A549 (cell line): ENCODE measurements around the gene ZNF578.

Experiments
- EP300 ChIP-seq, 2 experiments: fragments of >200 bp; sonication (Bioruptor Twin); formaldehyde crosslinking; IDR thresholded peaks; 2 replicates in 1 of 2; 3 replicates in 1 of 2; pipeline ENCODE4 v1.6.1; 2016 to 2017
- MAZ ChIP-seq: fragments of 150-350 bp; IDR thresholded peaks from 2 replicates; pipeline ENCODE4 v1.6.1; 2014; ENCODE audit warnings: antibody characterized with exemption, low read depth, low read length, borderline replicate concordance
- NR3C1 ChIP-seq: fragments of >200 bp; sonication (Bioruptor Twin); formaldehyde crosslinking; IDR thresholded peaks from 3 replicates; pipeline ENCODE4 v1.6.1; 2017
- POLR2A ChIP-seq: IDR thresholded peaks from 2 replicates; pipeline ENCODE4 v1.6.1; 2012; ENCODE audit warnings: mild to moderate bottlenecking, low read length
- RAD21 ChIP-seq, 2 experiments: fragments of >200 bp in 1 of 2; sonication (Bioruptor Twin) in 1 of 2; formaldehyde crosslinking in 1 of 2; IDR thresholded peaks in 1 of 2; conservative IDR thresholded peaks in 1 of 2; 2 replicates in 1 of 2; 3 replicates in 1 of 2; pipeline ENCODE4 v1.6.1; 2012 to 2018; ENCODE audit warnings: inconsistent platforms in 1 of 2
- SMC3 ChIP-seq: fragments of >200 bp; sonication (Bioruptor Twin); formaldehyde crosslinking; IDR thresholded peaks from 3 replicates; pipeline ENCODE4 v1.6.1; 2018; ENCODE audit warnings: inconsistent platforms
- TF ChIP-seq, protein P1 (sequence below): fragments of >200 bp; sonication (Bioruptor Twin); formaldehyde crosslinking; IDR thresholded peaks from 3 replicates; pipeline ENCODE4 v1.5.1; 2016
- TF ChIP-seq, protein P2 (sequence below): fragments of 200-600 bp; sonication (generic); IDR thresholded peaks from 2 replicates; pipeline ENCODE4 v1.6.1; 2016; ENCODE audit warnings: antibody characterized with exemption, mild to moderate bottlenecking, moderate library complexity
- TF ChIP-seq, protein P3 (sequence below): fragments of 150-350 bp; IDR thresholded peaks from 2 replicates; pipeline ENCODE4 v1.6.1; 2014; ENCODE audit warnings: low read depth, mild to moderate bottlenecking, low read length
- TF ChIP-seq, protein P4 (sequence below): IDR thresholded peaks from 2 replicates; pipeline ENCODE4 v1.6.1; 2012

DNA sequence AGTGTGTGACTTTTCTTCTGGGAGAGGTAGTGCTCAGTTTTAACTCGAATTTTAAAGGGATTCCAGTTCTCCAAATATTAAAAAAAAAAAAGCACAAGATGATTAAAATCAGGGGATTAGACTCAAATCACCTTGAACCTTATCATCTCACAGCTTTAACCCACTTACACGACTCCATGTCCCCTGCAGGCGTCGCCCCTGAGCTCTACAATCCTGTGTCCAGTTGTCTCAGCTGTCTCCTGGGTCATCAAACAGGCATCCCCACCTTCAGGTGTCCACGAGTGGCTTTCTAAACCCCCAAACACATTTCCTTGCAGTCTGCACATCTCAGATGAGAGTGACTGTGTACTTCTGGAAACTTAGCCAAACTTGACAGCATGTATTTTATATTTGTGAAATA, 88.3 kb downstream of the ZNF578 start:
- TF ChIP-seq, protein P1, sequence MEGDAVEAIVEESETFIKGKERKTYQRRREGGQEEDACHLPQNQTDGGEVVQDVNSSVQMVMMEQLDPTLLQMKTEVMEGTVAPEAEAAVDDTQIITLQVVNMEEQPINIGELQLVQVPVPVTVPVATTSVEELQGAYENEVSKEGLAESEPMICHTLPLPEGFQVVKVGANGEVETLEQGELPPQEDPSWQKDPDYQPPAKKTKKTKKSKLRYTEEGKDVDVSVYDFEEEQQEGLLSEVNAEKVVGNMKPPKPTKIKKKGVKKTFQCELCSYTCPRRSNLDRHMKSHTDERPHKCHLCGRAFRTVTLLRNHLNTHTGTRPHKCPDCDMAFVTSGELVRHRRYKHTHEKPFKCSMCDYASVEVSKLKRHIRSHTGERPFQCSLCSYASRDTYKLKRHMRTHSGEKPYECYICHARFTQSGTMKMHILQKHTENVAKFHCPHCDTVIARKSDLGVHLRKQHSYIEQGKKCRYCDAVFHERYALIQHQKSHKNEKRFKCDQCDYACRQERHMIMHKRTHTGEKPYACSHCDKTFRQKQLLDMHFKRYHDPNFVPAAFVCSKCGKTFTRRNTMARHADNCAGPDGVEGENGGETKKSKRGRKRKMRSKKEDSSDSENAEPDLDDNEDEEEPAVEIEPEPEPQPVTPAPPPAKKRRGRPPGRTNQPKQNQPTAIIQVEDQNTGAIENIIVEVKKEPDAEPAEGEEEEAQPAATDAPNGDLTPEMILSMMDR, result no peak
- no peak for TF ChIP-seq POLR2A
- no peak for TF ChIP-seq NR3C1
- TF ChIP-seq, protein P2, sequence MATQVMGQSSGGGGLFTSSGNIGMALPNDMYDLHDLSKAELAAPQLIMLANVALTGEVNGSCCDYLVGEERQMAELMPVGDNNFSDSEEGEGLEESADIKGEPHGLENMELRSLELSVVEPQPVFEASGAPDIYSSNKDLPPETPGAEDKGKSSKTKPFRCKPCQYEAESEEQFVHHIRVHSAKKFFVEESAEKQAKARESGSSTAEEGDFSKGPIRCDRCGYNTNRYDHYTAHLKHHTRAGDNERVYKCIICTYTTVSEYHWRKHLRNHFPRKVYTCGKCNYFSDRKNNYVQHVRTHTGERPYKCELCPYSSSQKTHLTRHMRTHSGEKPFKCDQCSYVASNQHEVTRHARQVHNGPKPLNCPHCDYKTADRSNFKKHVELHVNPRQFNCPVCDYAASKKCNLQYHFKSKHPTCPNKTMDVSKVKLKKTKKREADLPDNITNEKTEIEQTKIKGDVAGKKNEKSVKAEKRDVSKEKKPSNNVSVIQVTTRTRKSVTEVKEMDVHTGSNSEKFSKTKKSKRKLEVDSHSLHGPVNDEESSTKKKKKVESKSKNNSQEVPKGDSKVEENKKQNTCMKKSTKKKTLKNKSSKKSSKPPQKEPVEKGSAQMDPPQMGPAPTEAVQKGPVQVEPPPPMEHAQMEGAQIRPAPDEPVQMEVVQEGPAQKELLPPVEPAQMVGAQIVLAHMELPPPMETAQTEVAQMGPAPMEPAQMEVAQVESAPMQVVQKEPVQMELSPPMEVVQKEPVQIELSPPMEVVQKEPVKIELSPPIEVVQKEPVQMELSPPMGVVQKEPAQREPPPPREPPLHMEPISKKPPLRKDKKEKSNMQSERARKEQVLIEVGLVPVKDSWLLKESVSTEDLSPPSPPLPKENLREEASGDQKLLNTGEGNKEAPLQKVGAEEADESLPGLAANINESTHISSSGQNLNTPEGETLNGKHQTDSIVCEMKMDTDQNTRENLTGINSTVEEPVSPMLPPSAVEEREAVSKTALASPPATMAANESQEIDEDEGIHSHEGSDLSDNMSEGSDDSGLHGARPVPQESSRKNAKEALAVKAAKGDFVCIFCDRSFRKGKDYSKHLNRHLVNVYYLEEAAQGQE, result no peak
- no peak for TF ChIP-seq EP300 (IDR thresholded peaks at IDR 0.05)
- TF ChIP-seq RAD21 (conservative IDR thresholded peaks at IDR 0.05 in 1 of 2, IDR thresholded peaks at IDR 0.05 in 1 of 2), result no peak
- TF ChIP-seq, protein P3, sequence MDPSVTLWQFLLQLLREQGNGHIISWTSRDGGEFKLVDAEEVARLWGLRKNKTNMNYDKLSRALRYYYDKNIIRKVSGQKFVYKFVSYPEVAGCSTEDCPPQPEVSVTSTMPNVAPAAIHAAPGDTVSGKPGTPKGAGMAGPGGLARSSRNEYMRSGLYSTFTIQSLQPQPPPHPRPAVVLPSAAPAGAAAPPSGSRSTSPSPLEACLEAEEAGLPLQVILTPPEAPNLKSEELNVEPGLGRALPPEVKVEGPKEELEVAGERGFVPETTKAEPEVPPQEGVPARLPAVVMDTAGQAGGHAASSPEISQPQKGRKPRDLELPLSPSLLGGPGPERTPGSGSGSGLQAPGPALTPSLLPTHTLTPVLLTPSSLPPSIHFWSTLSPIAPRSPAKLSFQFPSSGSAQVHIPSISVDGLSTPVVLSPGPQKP, result no peak
- TF ChIP-seq SMC3, result no peak
- TF ChIP-seq, protein P4, sequence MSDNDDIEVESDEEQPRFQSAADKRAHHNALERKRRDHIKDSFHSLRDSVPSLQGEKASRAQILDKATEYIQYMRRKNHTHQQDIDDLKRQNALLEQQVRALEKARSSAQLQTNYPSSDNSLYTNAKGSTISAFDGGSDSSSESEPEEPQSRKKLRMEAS, result no peak
- no peak for TF ChIP-seq MAZ
